Measurements from ENCODE around the gene PLEKHM2. TPM values are rescaled to one million over a fixed set of nuclear protein-coding genes. Genes with fewer than 3 reads are reported as not detected.

The PLEKHM2 gene
- total RNA-seq, 1 donor from 2014 or later = 57.5 TPM

- H3K36me3 Mint-ChIP-seq = peaks cover 31% of the 10 kb centered on the region
- H3K9me3 Mint-ChIP-seq = no peaks in the 10 kb centered on the region
- H3K27ac Mint-ChIP-seq = peak overlapping the region; percentile 21
- TF ChIP-seq, protein P1, sequence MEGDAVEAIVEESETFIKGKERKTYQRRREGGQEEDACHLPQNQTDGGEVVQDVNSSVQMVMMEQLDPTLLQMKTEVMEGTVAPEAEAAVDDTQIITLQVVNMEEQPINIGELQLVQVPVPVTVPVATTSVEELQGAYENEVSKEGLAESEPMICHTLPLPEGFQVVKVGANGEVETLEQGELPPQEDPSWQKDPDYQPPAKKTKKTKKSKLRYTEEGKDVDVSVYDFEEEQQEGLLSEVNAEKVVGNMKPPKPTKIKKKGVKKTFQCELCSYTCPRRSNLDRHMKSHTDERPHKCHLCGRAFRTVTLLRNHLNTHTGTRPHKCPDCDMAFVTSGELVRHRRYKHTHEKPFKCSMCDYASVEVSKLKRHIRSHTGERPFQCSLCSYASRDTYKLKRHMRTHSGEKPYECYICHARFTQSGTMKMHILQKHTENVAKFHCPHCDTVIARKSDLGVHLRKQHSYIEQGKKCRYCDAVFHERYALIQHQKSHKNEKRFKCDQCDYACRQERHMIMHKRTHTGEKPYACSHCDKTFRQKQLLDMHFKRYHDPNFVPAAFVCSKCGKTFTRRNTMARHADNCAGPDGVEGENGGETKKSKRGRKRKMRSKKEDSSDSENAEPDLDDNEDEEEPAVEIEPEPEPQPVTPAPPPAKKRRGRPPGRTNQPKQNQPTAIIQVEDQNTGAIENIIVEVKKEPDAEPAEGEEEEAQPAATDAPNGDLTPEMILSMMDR (conservative IDR thresholded peaks at IDR 0.05) = no peak
- peaks cover 12% of the 10 kb centered on the region for H3K4me1 Mint-ChIP-seq (ENCODE audit: unreplicated experiment)
- DNase-seq (ENCODE audit: extremely low spot score, unreplicated experiment) = no peak
- H3K27me3 Mint-ChIP-seq = no peaks in the 10 kb centered on the region
- no peak overlapping the region for H3K4me3 Mint-ChIP-seq
Measured at GRCh38 chr1:15775706-15776105, 91.6 kb downstream of the PLEKHM2 start.

- peaks cover 26% of the 10 kb centered on the region for H3K36me3 Mint-ChIP-seq
- H3K4me1 Mint-ChIP-seq (ENCODE audit: unreplicated experiment) = peaks cover 15% of the 10 kb centered on the region
- H3K9me3 Mint-ChIP-seq = no peaks in the 10 kb centered on the region
- H3K27ac Mint-ChIP-seq = peak overlapping the region; percentile 65
- no peak overlapping the region for H3K4me3 Mint-ChIP-seq
- TF ChIP-seq, protein P1 (conservative IDR thresholded peaks at IDR 0.05) = no peak
- no peak for DNase-seq (ENCODE audit: extremely low spot score, unreplicated experiment)
- no peaks in the 10 kb centered on the region for H3K27me3 Mint-ChIP-seq
Measured at GRCh38 chr1:15777909-15778707, 94.0 kb downstream of the PLEKHM2 start.

Other genes starting within 250 kb of the PLEKHM2 start
- not detected in 2 replicates for gene CTRC, start 245.9 kb upstream of the PLEKHM2 start, total RNA-seq (ENCODE audit: low replicate concordance)
- gene CELA2A, start 227.6 kb upstream of the PLEKHM2 start, total RNA-seq (ENCODE audit: low replicate concordance) = 0.67 and 3.5 TPM in 2 replicates
- gene CELA2B, start 208.2 kb upstream of the PLEKHM2 start, total RNA-seq (ENCODE audit: low replicate concordance) = not detected in 2 replicates
- 13.1 and 13.5 TPM in 2 replicates for gene CASP9, start 160.1 kb upstream of the PLEKHM2 start, total RNA-seq (ENCODE audit: low replicate concordance)
- 23.7 and 26.3 TPM in 2 replicates for gene DNAJC16, start 157.5 kb upstream of the PLEKHM2 start, total RNA-seq (ENCODE audit: low replicate concordance)
- 5.4 and 7.2 TPM in 2 replicates for gene AGMAT, start 99.3 kb upstream of the PLEKHM2 start, total RNA-seq (ENCODE audit: low replicate concordance)
- 38.7 and 53.9 TPM in 2 replicates for gene DDI2, start 66.9 kb upstream of the PLEKHM2 start, total RNA-seq (ENCODE audit: low replicate concordance)
- gene SLC25A34, start 51.9 kb downstream of the PLEKHM2 start, total RNA-seq (ENCODE audit: low replicate concordance) = 2.4 and 3.8 TPM in 2 replicates
- gene TMEM82, start 58.2 kb downstream of the PLEKHM2 start, total RNA-seq (ENCODE audit: low replicate concordance) = 1.1 TPM in 2 replicates
- gene FBLIM1, start 74.5 kb downstream of the PLEKHM2 start, total RNA-seq (ENCODE audit: low replicate concordance) = 78.3 and 182 TPM in 2 replicates
- 2.1 and 2.3 TPM in 2 replicates for gene UQCRHL, start 123.3 kb downstream of the PLEKHM2 start, total RNA-seq (ENCODE audit: low replicate concordance)
- gene SPEN, start 163.4 kb downstream of the PLEKHM2 start, total RNA-seq (ENCODE audit: low replicate concordance) = 66.5 and 79.4 TPM in 2 replicates

Data from type B pancreatic cell (in vitro differentiated cells).